Measurements from ENCODE around the gene SSPN.

SSPN gene

DNA sequence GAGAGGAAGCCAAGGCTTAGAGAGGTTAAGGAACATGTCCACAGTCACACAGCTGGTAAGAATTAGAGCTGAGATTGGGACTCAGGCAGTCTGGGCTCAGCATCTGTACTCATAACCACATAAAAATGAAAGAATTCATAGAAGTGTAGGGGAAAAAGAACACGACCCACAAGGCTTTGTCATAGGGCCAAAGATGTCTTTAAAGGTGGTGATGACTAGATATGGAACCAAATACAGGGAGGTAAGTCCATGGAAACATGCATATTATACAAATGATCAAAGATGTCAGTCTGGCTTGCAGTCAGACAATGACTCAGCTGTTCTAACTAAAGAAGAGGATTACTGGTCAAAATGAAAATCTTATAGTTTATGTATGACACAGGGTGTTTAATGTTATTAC lies 7.2 kb upstream of the SSPN start:
- no peak for DNase-seq

DNA sequence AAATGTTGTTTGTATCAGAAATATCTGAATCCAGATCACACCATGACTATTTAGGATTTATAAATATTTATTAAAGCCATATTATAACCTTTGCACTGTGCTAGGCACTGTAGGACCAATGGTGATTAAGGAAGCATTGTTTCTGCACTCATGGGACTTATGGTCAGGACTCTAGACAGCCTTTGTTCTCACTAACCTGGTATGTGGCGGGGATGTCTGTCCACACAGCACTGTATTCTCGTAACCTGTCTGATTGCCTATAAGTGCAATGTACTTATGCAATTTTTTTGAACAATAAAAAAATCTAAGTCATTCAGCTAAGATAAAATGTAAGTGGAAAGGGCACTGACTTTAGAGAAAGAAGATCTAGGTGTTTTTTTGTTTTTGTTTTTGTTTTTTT lies 6.7 kb upstream of the SSPN start:
- DNase-seq, result no peak

DNA sequence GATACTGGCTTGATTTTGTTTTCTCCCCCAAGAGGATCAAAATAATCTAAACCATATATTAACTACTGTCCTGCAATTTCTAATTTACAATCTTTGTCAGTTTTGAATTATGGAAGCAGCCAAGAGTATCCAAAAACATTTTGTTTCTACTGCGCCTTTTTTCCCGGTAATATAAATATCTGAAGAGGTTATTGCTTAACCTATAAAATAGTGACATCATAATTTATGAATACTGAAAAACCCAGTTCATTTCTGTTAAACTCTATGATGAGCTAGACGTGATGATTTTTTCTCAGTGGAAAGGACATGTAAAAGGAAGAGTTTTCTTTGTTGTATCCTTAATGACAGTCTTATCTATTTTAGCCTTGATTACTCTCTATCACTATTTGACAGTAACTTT lies 3.2 kb upstream of the SSPN start:
- no peak for DNase-seq

DNA sequence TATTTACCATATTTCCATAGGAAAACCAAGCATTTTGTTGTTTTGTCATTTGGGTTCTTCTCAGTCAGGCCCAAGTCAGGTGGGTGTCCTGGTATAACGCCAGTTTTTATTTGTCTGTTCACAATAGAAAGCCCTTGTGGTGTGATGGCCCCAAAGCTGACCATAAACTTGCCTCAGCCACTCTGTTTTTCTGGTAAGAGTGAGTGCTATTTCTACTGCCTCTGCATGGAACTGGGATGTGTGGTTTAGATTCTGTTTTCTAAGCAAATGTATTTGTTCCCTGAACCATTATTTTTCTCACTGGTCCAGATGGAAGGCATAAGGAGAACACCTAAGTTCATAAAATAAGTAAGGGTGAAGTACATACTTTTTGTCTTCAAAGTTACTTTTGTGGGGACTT lies 1.8 kb upstream of the SSPN start:
- no peak for DNase-seq

DNA sequence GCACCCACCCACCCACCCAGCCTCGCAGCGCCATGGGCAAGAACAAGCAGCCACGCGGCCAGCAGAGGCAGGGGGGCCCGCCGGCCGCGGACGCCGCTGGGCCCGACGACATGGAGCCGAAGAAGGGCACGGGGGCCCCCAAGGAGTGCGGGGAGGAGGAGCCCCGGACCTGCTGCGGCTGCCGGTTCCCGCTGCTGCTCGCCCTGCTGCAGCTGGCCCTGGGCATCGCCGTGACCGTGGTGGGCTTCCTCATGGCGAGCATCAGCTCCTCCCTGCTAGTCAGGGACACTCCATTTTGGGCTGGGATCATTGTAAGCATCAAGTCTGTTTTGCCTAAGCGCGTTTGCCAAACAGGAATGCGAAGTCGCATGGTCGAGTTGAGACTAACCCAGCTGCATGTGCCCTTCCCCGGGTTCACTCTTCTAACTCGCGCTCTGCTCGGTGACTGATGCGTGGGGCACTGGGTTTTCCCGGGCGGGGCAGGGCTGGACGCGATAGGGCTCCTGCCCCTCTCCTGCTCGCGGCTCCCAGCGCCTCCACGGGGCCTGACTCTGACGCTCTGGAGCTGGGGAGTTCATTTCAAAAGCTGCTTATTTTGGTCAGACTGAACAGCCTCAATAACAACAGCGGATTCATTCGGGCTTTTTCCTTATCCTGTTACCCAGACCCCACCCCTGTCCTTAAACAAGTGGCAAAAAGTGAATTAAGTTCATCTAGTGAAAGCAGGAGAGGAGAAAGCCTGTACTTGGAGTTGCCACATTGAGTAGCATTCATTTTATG lies 458 bp downstream of the SSPN start:
- no peak for DNase-seq

DNA sequence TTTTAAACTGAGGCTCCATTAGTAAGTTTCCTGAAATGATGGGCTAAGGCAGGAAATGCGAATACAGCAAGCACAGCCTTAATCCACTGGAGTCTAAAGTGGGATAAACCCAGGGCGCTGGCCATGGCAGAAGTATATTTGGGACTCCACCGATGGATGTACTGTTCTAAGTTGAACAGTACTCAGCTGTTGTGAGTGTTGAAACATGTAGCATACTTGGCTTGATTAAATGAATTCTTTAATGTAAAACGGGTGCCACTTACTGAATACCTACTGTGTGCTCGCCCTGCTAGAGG lies 996 bp downstream of the SSPN start:
- DNase-seq, result no peak

DNA sequence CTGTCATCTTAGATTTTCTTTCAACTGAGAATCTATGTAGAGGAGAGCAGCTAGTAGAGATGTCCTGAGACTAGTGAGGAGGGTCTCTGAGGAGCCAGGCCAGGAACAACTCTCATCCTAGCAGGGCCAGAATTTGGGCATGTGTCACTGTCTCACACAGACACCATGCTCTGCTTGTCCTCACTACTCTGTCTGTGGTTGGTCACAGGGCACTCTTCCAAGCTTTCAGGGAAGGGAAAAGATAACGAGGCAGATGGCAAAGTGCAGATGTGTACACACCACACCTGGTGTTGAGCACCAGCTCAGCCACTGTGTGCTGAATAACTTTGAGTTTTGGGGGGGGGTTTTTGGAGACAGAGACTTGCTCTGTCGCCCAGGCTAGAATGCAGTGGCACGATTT lies 2.5 kb downstream of the SSPN start:
- DNase-seq, result no peak

DNA sequence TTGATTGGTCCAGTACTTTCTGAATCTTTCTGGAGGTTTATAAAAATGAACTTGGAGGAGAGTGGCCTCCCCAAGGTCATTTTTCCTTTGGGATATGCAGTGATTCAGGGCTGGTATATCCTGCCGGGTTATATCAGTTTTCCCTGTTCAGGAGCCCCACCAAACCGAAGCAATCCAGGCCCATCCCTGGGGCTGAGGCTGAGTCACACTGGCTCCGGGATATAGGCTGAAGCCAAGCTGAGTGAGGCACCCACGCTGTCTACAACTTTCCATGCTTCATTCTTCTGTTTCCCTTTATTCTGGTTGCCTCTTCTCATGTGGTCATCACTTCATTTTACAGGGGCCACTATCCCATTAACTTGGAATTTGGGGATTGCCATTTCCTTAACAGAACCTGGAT lies 3.4 kb downstream of the SSPN start:
- no peak for DNase-seq

DNA sequence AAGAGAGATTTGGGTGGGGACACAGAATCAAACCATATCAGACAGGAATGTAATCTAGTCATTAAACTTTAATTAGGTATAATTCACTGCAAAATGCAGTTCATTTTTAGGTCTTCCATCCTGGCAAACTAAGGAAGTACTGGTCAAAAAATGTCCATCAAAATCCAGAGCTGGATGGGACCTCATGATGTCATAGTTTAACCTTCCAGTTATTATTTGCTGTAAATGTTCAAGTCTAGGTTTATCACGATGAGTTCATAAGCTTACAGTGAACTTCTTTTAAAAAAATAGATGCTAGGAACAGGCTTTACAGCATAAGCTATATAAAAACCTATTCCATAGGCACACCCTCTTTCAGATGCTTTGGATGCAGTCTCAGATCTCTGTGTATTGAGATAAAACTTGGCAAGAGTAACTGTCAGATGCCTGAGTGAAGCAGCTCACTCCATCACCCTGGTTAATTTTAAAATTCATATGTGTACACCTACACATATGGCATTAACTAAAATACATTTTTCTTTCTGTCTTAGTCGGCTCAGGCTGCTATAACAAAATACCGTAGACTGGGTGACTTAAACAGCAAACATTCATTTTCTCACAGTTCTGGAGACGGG lies 7.9 kb downstream of the SSPN start:
- no peak for DNase-seq

DNA sequence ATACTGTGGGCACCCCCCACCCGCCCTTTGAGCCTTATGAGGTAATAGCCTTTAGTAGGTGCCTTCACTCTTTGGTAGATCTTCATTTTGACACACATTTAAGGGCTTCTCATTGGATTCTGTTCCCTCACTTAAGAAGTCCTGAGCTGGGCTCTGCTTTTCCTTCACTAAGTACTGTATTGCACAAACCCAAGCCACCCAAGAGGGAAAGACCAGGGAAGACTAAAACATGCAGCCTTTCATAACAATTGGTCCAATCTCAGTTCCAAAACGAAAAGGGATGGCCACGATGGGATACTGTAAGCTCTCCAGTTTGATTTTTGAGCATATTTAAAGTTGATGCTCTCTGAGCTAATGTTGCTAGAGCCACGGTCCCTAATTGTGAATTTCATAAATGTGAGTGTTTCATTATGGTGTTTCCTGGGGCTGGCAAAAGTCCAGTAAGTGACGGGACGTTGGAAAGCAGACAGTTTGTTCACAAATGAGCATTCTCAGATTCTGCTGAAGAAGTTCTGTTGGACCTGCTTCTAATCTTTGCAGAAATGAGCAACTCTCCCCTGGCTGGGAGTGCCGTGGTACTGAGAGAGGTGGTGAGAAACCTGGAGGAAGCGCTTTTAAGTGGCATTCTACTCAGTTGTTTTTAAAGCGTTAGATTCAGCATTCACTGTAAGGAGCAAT lies 9.4 kb downstream of the SSPN start:
- no peak for DNase-seq

DNA sequence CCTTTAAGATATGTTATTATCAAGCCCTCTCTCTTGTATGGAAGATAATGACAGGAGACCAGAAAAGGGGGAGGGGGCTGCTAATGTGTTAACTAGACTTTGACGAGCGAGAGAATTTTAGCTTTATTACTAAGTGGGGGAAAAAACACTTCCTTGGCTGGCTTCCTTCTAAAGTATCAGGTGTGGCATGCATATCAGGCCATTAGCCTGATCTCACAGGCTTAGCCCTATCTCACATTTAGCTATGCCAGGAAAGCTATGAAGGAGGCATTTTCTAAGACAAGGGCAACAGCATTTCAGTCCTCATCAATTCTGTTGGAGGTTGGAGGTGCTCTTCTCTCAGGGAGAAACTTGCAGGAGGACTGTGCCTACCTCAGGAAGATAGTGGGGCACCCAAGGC lies 9.9 kb downstream of the SSPN start:
- no peak for DNase-seq

DNA sequence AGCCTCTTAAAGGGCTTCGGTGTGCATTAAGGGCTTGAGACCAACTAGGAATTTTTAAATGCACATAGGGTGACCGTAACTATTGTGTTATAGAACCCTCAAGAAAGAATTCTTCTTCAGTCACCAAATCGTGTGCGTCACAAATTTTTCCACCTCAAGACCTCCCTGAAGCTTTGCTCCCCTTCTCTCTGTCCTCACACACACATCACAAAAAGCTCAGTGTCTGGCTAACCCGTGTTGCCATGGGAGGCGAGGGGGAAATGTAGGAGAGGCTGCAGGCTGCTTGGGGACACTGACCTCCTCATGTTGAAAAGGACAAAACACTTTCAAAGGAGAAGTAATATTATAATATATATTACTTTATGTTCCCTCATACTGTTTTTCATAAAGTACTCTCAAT lies 10.6 kb downstream of the SSPN start:
- DNase-seq, result no peak

DNA sequence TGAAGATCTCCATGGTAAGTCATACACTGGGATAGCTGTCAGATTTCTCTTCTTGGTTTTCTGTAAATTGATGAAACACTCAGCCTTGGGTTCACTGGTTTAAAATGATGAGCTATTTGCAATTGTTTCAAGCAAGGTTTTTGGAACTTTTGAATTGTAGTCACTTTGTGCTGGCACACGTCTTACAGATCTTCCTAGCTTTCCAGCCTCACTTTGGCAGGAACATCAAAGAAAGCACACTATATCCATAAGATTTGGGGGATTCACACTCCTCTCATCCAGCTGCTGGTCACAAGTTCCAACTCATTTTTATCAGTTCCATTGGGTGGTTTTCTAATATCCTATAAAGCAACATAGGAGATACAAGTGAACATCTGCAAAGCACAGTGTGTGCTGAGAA lies 16.0 kb downstream of the SSPN start:
- DNase-seq, result no peak

DNA sequence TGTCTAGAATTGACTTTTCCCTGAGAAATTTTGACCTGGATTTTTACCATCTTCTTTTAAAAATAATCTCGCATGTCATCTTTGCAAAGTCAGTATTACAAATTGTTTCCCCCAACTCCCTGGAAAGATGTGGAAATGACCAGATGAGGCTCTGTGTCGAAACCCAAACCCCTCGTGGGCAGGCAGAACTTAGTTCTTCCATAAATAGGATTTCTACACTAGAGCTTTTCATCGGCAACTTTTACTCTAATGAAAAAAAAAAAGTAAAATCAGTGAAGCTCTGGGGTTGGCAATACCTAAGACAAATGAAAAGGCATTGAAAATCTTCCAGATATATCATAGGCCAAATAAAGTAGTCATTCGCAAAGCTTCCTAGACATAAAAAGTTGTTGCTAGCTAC lies 17.0 kb downstream of the SSPN start:
- no peak for DNase-seq

DNA sequence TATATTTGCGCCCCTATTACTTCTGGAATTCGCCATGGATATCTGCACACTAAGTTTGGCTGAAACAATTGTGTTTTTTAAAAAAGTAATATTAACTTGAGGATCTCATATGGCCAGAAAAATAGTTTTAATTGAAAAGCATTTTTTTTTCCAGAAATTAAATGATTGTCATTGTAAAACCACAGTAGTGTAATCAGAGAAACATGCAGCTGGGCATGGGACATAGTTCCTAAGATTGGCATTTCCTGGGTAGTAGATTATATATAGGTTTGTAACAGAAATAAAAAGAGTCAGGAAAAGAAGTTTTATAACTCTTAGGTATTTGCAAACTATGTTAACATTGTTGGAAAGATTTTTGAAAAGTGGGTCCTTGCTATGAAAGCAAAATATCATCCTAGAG lies 17.6 kb downstream of the SSPN start:
- no peak for DNase-seq

DNA sequence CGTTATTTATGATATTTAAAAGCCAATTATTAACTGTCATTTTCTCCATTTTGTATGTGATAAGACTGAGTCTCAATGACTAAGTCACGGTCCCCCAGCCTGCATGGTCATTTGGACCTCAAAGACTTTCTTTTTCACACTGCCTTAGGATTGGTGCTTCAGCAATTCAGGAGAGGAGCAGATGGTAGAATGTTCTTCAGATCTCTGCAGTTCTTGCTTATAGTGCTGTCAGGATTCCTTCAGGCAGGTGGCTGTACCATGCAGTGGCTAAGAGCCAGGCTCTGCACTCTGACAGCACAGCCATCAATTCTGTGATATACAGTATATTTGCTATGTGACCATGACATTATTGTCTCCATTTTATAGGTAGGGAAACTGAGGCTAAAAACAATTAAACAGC lies 18.7 kb downstream of the SSPN start:
- DNase-seq, result no peak

DNA sequence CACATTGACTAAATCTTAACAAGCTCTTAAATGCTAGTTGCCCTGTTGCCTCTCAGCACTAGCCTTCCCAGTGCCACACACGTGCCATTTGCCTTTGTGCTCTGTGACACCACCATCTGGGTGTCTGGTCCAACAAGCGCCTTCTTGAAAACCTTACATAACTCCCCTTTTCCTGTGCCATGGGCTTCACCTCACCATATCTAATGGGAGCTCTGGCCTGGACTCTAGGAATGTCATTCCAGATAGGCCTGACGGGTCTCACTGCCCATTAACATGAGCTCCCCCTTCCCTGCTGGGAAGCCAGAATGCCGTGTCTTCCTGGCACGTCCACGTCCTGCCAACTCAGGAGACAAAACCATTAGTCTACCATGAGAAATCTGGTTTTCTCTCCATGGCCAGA lies 24.4 kb downstream of the SSPN start:
- no peak for DNase-seq

DNA sequence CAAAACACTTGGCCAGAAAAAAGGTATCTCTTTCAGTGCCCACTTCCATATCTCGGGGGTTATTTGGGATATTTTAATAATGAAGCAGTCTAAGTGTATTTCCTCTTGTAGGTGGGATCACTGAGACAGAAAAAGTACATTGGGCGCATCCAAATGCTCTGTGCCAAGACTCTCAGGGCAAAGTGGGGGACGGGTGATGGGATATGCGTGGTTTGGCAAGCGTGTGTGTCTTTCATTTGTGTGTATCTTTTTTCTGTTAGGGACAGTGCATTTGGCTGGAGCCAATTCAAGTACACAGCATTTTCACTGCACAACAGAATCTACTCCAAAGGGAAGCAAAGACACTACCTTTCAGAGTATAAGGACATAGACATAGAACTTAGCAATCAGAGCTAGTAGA lies 29.3 kb downstream of the SSPN start:
- no peak for DNase-seq

DNA sequence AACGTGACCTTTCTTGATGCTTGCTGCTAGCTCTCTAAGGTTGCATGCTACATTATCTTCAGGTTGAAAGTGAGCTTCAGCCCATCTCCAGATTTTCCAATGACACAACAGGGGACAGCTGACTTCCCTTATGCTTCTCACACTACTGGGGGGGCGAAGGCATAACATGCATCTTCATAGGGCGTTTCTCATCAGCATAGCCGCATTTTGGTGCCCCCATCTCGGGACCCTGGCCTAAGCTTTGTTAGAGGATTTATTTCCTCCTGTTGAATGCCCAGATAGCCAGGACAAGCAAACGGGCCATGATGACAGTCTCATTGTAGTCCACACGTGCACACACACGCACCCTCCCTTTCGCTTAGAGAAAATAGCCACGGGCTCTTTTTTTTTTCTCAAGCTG lies 30.7 kb downstream of the SSPN start:
- DNase-seq, result no peak

DNA sequence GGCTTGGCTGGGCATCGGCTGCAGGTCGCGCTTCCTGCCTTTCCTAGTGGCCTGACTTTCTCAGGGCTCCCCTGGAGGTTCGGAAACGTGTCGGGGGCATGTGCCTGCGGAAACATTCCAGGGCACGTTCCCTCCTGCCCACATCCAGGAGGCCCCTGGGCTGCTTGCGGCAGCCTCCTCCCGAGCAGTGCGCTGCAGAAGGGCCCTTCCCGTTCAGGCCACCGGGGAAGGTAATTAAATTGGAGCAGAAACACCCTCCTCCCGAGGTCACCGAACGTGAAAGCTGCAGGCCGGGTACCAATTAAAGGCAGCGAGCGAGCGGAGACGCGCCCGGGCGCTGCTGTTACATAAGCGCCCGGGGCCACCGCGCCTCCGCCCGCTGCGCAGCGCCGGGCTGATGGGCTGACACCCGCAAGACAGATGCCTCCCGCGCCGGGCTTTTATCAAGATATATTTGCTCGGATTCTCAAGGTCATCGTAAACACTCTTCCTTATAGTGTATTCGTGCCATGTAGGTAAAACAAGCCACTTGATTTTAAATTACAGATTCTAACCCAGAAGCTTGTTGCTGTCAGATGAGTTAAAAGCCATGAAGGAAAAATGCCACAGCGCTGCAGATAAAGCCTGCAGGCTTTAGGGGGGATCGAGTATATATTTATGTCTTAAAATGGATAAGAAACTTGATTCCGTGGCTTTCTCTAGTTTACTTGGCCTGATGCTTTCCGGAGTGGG lies 31.4 kb downstream of the SSPN start:
- no peak for DNase-seq

DNA sequence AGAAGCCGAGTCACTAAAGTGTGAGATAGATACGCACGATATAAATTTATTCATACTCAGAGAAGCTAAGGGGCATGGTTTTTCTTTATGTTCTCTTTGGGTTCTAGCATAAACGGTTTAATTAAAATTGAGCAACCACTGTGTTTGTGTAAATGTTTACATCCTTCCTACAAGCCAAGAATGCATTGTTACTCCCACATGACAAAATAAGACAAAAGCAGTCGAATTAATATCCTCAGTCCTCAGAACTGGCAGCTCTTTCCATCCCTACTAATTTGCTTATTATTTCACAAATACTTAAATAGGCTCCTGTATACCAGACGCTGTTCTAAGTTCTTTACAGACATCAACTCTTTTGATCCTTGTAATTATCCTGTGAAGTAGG lies 32.0 kb downstream of the SSPN start:
- no peak for DNase-seq

DNA sequence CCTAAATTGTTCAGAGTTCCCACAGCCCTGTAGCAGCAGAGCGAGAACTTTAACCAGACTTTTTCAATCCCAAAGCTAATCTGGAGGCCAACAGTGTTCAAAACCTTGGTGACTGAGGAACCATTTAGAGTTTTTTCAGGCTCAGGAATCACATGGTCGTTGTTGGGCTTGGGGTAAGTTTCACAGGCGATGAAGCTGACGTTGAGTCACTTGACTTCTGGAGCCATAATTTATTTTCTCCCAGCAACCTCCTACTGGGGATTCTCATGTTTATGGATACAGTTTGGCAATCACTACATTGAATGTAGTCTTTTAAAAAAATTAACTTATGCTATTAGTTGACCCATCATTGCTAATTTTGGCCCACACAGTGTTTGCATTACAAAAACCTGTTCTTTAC lies 34.5 kb downstream of the SSPN start:
- DNase-seq, result no peak

DNA sequence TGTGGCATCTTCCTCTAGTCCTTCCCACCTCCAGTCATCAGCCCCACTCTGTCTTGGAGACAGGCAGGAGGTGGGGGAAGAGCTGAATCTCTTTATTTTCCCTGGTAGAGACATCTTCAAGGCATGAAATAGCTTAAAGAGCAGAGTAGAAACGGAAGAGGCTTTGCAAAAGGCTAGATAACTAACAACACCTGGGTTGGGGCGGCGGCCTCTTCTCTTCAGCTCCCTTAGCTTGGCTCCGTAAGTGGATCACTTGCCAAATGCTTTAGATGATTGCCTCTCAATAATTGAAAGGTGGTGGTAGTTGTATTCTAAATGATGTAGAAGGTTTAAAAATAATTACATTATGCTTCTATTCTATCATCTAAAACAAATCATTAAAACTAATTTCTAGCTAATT lies 36.1 kb downstream of the SSPN start:
- no peak for DNase-seq

DNA sequence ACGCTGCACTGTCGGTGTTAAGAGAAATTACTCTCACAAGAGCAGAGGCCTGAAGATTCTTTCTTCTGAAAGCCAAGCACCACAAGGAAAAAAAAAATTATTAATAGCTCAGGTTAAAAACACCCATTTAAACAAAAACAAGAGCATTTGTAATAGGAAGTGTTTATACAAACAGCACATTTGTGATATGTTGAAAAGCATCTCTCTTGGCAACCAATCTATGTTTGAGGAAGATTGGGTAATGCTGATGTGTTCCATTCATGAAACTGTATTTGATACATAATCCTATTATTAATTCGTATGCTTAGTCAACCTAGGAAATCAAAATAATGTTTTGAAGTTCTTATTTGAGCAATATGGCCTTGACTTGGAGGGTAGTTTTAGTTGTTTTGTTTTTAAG lies 36.5 kb downstream of the SSPN start:
- DNase-seq, result no peak
